Naive thymus-derived CD4-positive, alpha-beta T cell (primary cell): ENCODE data around the gene IRF2BPL. TPM values are rescaled to one million over a fixed set of nuclear protein-coding genes. Genes with fewer than 3 reads are reported as not detected.
A peak's percentile ranks its signal among the peaks of the same experiment; 100 is the strongest.

ENCODE experiments used
- ATAC-seq: fragments of 150-1000 bp; cut with Tn5 transposase; 2 replicates; pipeline ENCODE4 v1.10.0; 2021; ENCODE audit warnings: mild to moderate bottlenecking, moderate library complexity
- CTCF ChIA-PET: fragments of 350-600 bp; sonication (Branson Sonifier 250); formaldehyde crosslinking; loops from one replicate; lab custom pipeline; 2021; ENCODE audit warnings: antibody characterized with exemption; lab: Charles Lee
- POLR2A ChIA-PET: fragments of 350-600 bp; sonication (Branson Sonifier 250); formaldehyde crosslinking; loops from one replicate; lab custom pipeline; 2021; ENCODE audit warnings: antibody characterized with exemption, inconsistent platforms; lab: Charles Lee
- DNase-seq, 9 donors: peaks; one replicate each; pipeline versions ENCODE4 v3.0.0 to v3.0.0-alpha.2; 2020 to 2022; ENCODE audit warnings: mixed read lengths in 1 of 9
- H3K27ac ChIP-seq: one replicate; pipeline ENCODE4 v1.7.0; 2013; ENCODE audit warnings: mild to moderate bottlenecking, low read depth, low read length, moderate library complexity
- H3K27me3 ChIP-seq, 2 donors: one replicate each; pipeline ENCODE4 v1.7.0; 2013; ENCODE audit warnings: low read length in 2 of 2, mild to moderate bottlenecking in 2 of 2, moderate library complexity in 2 of 2; ENCODE audit not compliant: control insufficient read depth in 2 of 2, insufficient read depth in 2 of 2
- H3K36me3 ChIP-seq, 3 experiments: 1 replicate in 2 of 3; 2 replicates in 1 of 3; pipeline ENCODE4 v1.7.0; 2013; ENCODE audit warnings: low read length in 3 of 3, mild to moderate bottlenecking in 3 of 3, moderate library complexity in 1 of 3; ENCODE audit not compliant: insufficient read depth in 3 of 3, control insufficient read depth in 2 of 3
- H3K4me1 ChIP-seq, 2 donors: one replicate each; pipeline ENCODE4 v1.7.0; 2013; ENCODE audit warnings: low read length in 2 of 2, mild to moderate bottlenecking in 2 of 2, moderate library complexity in 1 of 2; ENCODE audit not compliant: control insufficient read depth in 2 of 2, insufficient read depth in 2 of 2
- H3K4me3 ChIP-seq: 2 replicates; pipeline ENCODE4 v1.7.0; 2013; ENCODE audit warnings: mild to moderate bottlenecking, low read length
- H3K9me3 ChIP-seq, 3 experiments: 1 replicate in 2 of 3; 2 replicates in 1 of 3; pipeline ENCODE4 v1.7.0; 2013; ENCODE audit warnings: low read length in 3 of 3; ENCODE audit not compliant: control insufficient read depth in 2 of 3
- H3K27ac Mint-ChIP-seq, 9 donors: one replicate each; pipeline ENCODE4 v1.8.0; 2020 to 2022; ENCODE audit warnings: mixed read lengths in 9 of 9, mild to moderate bottlenecking in 8 of 9, moderate library complexity in 5 of 9, inconsistent platforms in 2 of 9
- H3K27me3 Mint-ChIP-seq, 5 donors: one replicate each; pipeline ENCODE4 v1.8.0; 2021 to 2022; ENCODE audit warnings: mixed read lengths in 5 of 5, mild to moderate bottlenecking in 1 of 5
- H3K36me3 Mint-ChIP-seq, 5 donors: one replicate each; pipeline ENCODE4 v1.8.0; 2020 to 2022; ENCODE audit warnings: mixed read lengths in 5 of 5, mild to moderate bottlenecking in 3 of 5, inconsistent platforms in 1 of 5
- H3K4me1 Mint-ChIP-seq, 7 donors: one replicate each; pipeline ENCODE4 v1.8.0; 2020 to 2022; ENCODE audit warnings: mixed read lengths in 7 of 7, mild to moderate bottlenecking in 3 of 7, inconsistent platforms in 1 of 7
- H3K4me3 Mint-ChIP-seq, 10 donors: one replicate each; pipeline ENCODE4 v1.8.0; 2020 to 2022; ENCODE audit warnings: mild to moderate bottlenecking in 10 of 10, mixed read lengths in 10 of 10, moderate library complexity in 6 of 10, inconsistent platforms in 2 of 10
- H3K9me3 Mint-ChIP-seq, 11 donors: one replicate each; pipeline ENCODE4 v1.8.0; 2020 to 2022; ENCODE audit warnings: mixed read lengths in 11 of 11, mild to moderate bottlenecking in 4 of 11, inconsistent platforms in 1 of 11, moderate library complexity in 1 of 11
- intact Hi-C, 2 donors: fragments of 100-400 bp; cut with micrococcal nuclease; formaldehyde crosslinking; loops; one replicate each; pipeline ENCODE4 v1.15.1; 2023
- polyA plus RNA-seq, 2 donors: library from polyadenylated mRNA; unstranded; fragments of 300-500 nt; fragmentation: Illumina TruSeq; gene quantifications; one replicate each; pipeline ENCODE4 v1.2.3, GENCODE V29; 2021
- total RNA-seq, 6 experiments: library from RNA in 5 of 6; stranded (reverse) in 5 of 6; gene quantifications; 1 replicate in 5 of 6; 2 replicates in 1 of 6; pipeline ENCODE4 v1.2.3 and lab custom pipeline; 2021 to 2026

Gene IRF2BPL
- total and polyA plus RNA-seq, 7 experiments from 2014 or later: 3.5 to 45.2 (median 33.7) TPM

GRCh38 chr14:77032844-77033621, 4.5 kb upstream of the IRF2BPL start:
- peak overlapping the region; percentile 95 for H3K27ac ChIP-seq
- Mint-ChIP-seq H3K9me3 (peaks cover 0 to 5% (median 0%) of the 10 kb centered on the region in 11 donors), H3K27ac (peak overlapping the region; percentile 92 to 98 (median 94)), H3K4me1 (peaks cover 39 to 80% (median 73%) of the 10 kb centered on the region in 7 donors), H3K36me3 (peaks cover 0 to 10% (median 0%) of the 10 kb centered on the region in 5 donors), H3K27me3 (no peaks in the 10 kb centered on the region), H3K4me3 (peak overlapping the region; percentile 81 to 93 (median 90))
- CTCF ChIA-PET: interaction anchor here (0.6 to 7.2 kb wide), 8 partner anchors 9 to 120 kb away, joined by 3 to 61 read pairs (median 6); no protein-coding TSS in a partner anchor
- intact Hi-C loops: loop anchor here (1.0 to 10.0 kb wide), 5 partner anchors 7 to 582 kb away; partner anchors contain the start of gene SPTLC2 (in 1 of the 2)
- H3K36me3 ChIP-seq: peaks cover 0 to 2% (median 0%) of the 10 kb centered on the region in 3 experiments
- no peaks in the 10 kb centered on the region for H3K9me3 ChIP-seq
- peak overlapping the region; percentile 79 for H3K4me3 ChIP-seq
- peak; percentile 52 to 82 (median 71) for DNase-seq
- H3K27me3 ChIP-seq: no peaks in the 10 kb centered on the region
- peak; percentile 47 for ATAC-seq
- peaks cover 32 to 60% of the 10 kb centered on the region in 2 donors for H3K4me1 ChIP-seq
- POLR2A ChIA-PET: interaction anchor here (0.6 to 10.6 kb wide), 9 partner anchors 8 to 103 kb away, joined by 3 to 240 read pairs (median 6); no protein-coding TSS in a partner anchor

GRCh38 chr14:77032491-77032843, 4.0 kb upstream of the IRF2BPL start:
- peaks cover 27 to 55% of the 10 kb centered on the region in 2 donors for H3K4me1 ChIP-seq
- ATAC-seq: no peak
- H3K27ac ChIP-seq: peak overlapping the region; percentile 95
- H3K4me3 ChIP-seq: peak overlapping the region; percentile 79
- Mint-ChIP-seq H3K36me3 (peaks cover 0 to 10% (median 0%) of the 10 kb centered on the region in 5 donors), H3K4me1 (peaks cover 33 to 74% (median 67%) of the 10 kb centered on the region in 7 donors), H3K9me3 (peaks cover 0 to 5% (median 0%) of the 10 kb centered on the region in 11 donors), H3K4me3 (peak overlapping the region; percentile 81 to 93 (median 90)), H3K27ac (peak overlapping the region; percentile 92 to 98 (median 94)), H3K27me3 (no peaks in the 10 kb centered on the region)
- peaks cover 0 to 8% (median 0%) of the 10 kb centered on the region in 3 experiments for H3K36me3 ChIP-seq
- ChIA-PET CTCF (interaction anchor here (0.9 to 7.2 kb wide), 5 partner anchors 8 to 111 kb away, joined by 3 to 61 read pairs (median 8); no protein-coding TSS in a partner anchor), POLR2A (interaction anchor here (0.9 to 10.6 kb wide), 7 partner anchors 8 to 103 kb away, joined by 4 to 240 read pairs (median 10); no protein-coding TSS in a partner anchor)
- DNase-seq: peak in 2 of 9 donors; percentile 13 to 20
- intact Hi-C loops: loop anchor here (1.0 to 10.0 kb wide), 2 partner anchors 8 to 582 kb away; partner anchors contain the start of gene SPTLC2 (in 1 of the 2)
- H3K9me3 ChIP-seq: no peaks in the 10 kb centered on the region
- H3K27me3 ChIP-seq: no peaks in the 10 kb centered on the region

GRCh38 chr14:77031759-77032490, 3.4 kb upstream of the IRF2BPL start:
- H3K36me3 Mint-ChIP-seq: peaks cover 0 to 10% (median 0%) of the 10 kb centered on the region in 5 donors
- peak overlapping the region; percentile 92 to 98 (median 94) for H3K27ac Mint-ChIP-seq
- intact Hi-C loops: loop anchor here (1.0 to 10.0 kb wide), 2 partner anchors 8 to 583 kb away; partner anchors contain the start of gene SPTLC2 (in 1 of the 2)
- Histone ChIP-seq H3K4me3 (peak overlapping the region; percentile 79), H3K9me3 (no peaks in the 10 kb centered on the region), H3K36me3 (peaks cover 0 to 8% (median 0%) of the 10 kb centered on the region in 3 experiments), H3K27me3 (no peaks in the 10 kb centered on the region), H3K4me1 (peaks cover 27 to 49% of the 10 kb centered on the region in 2 donors), H3K27ac (peak overlapping the region; percentile 95)
- ATAC-seq: no peak
- H3K9me3 Mint-ChIP-seq: peaks cover 0 to 5% (median 0%) of the 10 kb centered on the region in 11 donors
- POLR2A ChIA-PET: interaction anchor here (0.7 to 10.6 kb wide), 8 partner anchors 8 to 102 kb away, joined by 4 to 240 read pairs (median 8); no protein-coding TSS in a partner anchor
- peaks cover 30 to 69% (median 63%) of the 10 kb centered on the region in 7 donors for H3K4me1 Mint-ChIP-seq
- H3K4me3 Mint-ChIP-seq: peak overlapping the region; percentile 81 to 93 (median 90)
- DNase-seq: peak in 1 of 9 donors; percentile 17
- no peaks in the 10 kb centered on the region for H3K27me3 Mint-ChIP-seq
- CTCF ChIA-PET: interaction anchor here (0.9 to 7.2 kb wide), 6 partner anchors 8 to 110 kb away, joined by 3 to 61 read pairs (median 8); no protein-coding TSS in a partner anchor

GRCh38 chr14:77027538-77028383, 747 bp downstream of the IRF2BPL start:
- no peaks in the 10 kb centered on the region for H3K9me3 ChIP-seq
- no peaks in the 10 kb centered on the region for H3K27me3 Mint-ChIP-seq
- peak overlapping the region; percentile 81 for H3K4me3 ChIP-seq
- peak; percentile 34 for ATAC-seq
- H3K27ac ChIP-seq: peak overlapping the region; percentile 98
- H3K4me3 Mint-ChIP-seq: peak overlapping the region; percentile 77 to 99 (median 98)
- peaks cover 0 to 14% (median 0%) of the 10 kb centered on the region in 3 experiments for H3K36me3 ChIP-seq
- H3K27me3 ChIP-seq: no peaks in the 10 kb centered on the region
- DNase-seq: peak; percentile 57 to 78 (median 74)
- H3K4me1 ChIP-seq: peaks cover 49 to 64% of the 10 kb centered on the region in 2 donors
- peaks cover 0 to 5% (median 0%) of the 10 kb centered on the region in 11 donors for H3K9me3 Mint-ChIP-seq
- intact Hi-C loops: loop anchor here (1.0 to 5.0 kb wide), 13 partner anchors 13 to 1365 kb away; partner anchors contain the start of genes CIPC (in 2 of the 2), ERG28 (in 1 of the 2), GSTZ1 (in 1 of the 2) and SAMD15 (in 1 of the 2)
- H3K36me3 Mint-ChIP-seq: peaks cover 0 to 24% (median 11%) of the 10 kb centered on the region in 5 donors
- ChIA-PET POLR2A (interaction anchor here (0.6 to 10.6 kb wide), 21 partner anchors 9 to 293 kb away, joined by 3 to 240 read pairs (median 5); partner anchors contain the start of genes GSTZ1 and POMT2), CTCF (interaction anchor here (0.6 to 7.2 kb wide), 16 partner anchors 9 to 281 kb away, joined by 3 to 61 read pairs (median 4); no protein-coding TSS in a partner anchor)
- H3K4me1 Mint-ChIP-seq: peaks cover 36 to 71% (median 64%) of the 10 kb centered on the region in 7 donors
- peak overlapping the region; percentile 31 to 99 (median 86) for H3K27ac Mint-ChIP-seq

GRCh38 chr14:77026930-77027537, 1.5 kb downstream of the IRF2BPL start:
- peaks cover 0 to 5% (median 0%) of the 10 kb centered on the region in 11 donors for H3K9me3 Mint-ChIP-seq
- H3K4me3 Mint-ChIP-seq: peak overlapping the region; percentile 71 to 99 (median 98)
- ChIA-PET CTCF (interaction anchor here (0.6 to 7.2 kb wide), 11 partner anchors 15 to 114 kb away, joined by 3 to 61 read pairs (median 4); no protein-coding TSS in a partner anchor), POLR2A (interaction anchor here (0.9 to 10.6 kb wide), 15 partner anchors 11 to 121 kb away, joined by 3 to 240 read pairs (median 8); no protein-coding TSS in a partner anchor)
- intact Hi-C loops: loop anchor here in 1 of 2 donors (1.0 to 5.0 kb wide), 3 partner anchors 26 to 1365 kb away; partner anchors contain the start of genes ERG28 and TTLL5
- DNase-seq: peak; percentile 51 to 69 (median 61)
- Histone ChIP-seq H3K4me3 (peak overlapping the region; percentile 81), H3K9me3 (no peaks in the 10 kb centered on the region), H3K36me3 (peaks cover 0 to 14% (median 0%) of the 10 kb centered on the region in 3 experiments), H3K27ac (peak overlapping the region; percentile 98), H3K27me3 (no peaks in the 10 kb centered on the region), H3K4me1 (peaks cover 41 to 57% of the 10 kb centered on the region in 2 donors)
- H3K36me3 Mint-ChIP-seq: peaks cover 0 to 28% (median 11%) of the 10 kb centered on the region in 5 donors
- peak overlapping the region in 7 of 9 donors; percentile 31 to 99 (median 86) for H3K27ac Mint-ChIP-seq
- ATAC-seq: peak; percentile 39
- H3K4me1 Mint-ChIP-seq: peaks cover 30 to 70% (median 63%) of the 10 kb centered on the region in 7 donors
- no peaks in the 10 kb centered on the region for H3K27me3 Mint-ChIP-seq
